ENCODE measurements around the gene AEBP1.

The AEBP1 gene

DNA sequence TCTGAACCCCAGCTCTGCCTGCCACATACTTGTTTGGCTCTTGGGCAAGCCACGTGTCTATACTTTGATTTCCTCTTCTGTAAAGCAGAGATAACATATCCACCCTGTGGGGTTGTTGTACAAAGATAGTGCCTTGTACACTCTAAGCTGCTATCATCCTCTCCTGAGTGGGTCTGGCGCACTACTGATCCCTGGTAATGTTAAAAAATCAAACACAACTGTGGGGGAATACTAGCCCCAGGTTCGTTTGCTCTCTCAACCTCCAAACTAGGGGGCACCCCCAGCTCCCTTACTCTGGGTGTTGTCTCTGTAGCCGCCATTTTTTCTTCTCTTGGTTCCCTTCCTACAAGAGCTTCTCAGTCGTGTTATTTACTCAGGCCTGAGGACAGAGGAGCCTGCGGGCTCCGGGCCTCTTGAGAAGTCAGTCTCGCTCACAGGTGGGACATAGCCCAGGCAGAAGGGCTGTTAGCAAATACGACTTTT lies 22.8 kb upstream of the AEBP1 start:
- TF ChIP-seq, protein P1, sequence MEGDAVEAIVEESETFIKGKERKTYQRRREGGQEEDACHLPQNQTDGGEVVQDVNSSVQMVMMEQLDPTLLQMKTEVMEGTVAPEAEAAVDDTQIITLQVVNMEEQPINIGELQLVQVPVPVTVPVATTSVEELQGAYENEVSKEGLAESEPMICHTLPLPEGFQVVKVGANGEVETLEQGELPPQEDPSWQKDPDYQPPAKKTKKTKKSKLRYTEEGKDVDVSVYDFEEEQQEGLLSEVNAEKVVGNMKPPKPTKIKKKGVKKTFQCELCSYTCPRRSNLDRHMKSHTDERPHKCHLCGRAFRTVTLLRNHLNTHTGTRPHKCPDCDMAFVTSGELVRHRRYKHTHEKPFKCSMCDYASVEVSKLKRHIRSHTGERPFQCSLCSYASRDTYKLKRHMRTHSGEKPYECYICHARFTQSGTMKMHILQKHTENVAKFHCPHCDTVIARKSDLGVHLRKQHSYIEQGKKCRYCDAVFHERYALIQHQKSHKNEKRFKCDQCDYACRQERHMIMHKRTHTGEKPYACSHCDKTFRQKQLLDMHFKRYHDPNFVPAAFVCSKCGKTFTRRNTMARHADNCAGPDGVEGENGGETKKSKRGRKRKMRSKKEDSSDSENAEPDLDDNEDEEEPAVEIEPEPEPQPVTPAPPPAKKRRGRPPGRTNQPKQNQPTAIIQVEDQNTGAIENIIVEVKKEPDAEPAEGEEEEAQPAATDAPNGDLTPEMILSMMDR (IDR thresholded peaks at IDR 0.05; ENCODE audit: low read depth, low read length), result no peak
- no peak for DNase-seq (ENCODE audit: extremely low read depth, low read depth)

- DNase-seq (ENCODE audit: extremely low read depth, low read depth), result peak; percentile 98
- TF ChIP-seq, protein P1 (IDR thresholded peaks at IDR 0.05; ENCODE audit: low read depth, low read length), result no peak
These were observed 21.5 kb upstream of the AEBP1 start for GRCh38 chr7:44082541-44083207.

DNA sequence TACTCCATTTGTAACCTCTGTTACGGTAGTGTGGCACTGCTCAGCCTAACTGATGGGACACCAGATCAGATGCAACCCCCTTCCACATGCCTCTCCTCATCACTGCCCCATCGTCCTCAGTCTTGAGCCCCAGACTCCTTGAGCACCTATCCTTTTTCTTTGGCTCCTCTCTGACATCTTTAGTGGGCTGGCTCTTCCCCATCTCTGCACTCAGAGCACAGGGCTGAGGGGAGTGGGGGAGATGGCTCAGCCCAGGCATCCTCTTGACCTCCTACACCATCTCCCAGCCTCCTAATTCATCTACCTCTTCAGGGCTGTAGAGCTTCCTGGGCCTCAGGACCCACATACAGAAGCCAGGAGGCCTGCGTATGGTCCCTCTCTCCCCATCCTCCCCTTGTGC lies 20.3 kb upstream of the AEBP1 start:
- TF ChIP-seq, protein P1 (IDR thresholded peaks at IDR 0.05; ENCODE audit: low read depth, low read length), result no peak
- no peak for DNase-seq (ENCODE audit: extremely low read depth, low read depth)

DNA sequence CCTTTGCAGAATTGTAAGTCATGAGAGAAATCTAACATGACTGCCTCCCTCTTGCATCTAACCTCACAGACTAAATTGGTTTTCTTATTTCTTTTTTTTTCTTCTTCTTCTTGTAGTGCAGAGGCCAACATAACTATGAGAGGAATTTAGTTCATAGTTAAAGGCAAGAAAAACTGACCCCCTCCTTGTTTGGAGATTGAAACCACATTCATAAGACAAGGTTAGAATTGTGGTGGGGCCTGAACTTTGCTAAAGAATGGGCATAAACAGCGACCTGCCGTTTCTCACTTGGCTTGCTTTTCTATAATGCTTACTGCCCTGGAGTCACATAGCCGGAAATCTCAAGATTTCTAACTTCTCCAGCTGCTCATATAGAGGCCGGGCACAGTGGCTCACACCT lies 19.4 kb upstream of the AEBP1 start:
- DNase-seq (ENCODE audit: extremely low read depth, low read depth), result no peak
- TF ChIP-seq, protein P1 (IDR thresholded peaks at IDR 0.05; ENCODE audit: low read depth, low read length), result no peak

GRCh38 chr7:44085546-44085945 lies 18.6 kb upstream of the AEBP1 start:
- no peak for DNase-seq (ENCODE audit: extremely low read depth, low read depth)
- TF ChIP-seq, protein P1 (IDR thresholded peaks at IDR 0.05; ENCODE audit: low read depth, low read length), result peak; percentile 5; the same call in 1 of the 2 replicates

GRCh38 chr7:44086627-44087026 lies 17.5 kb upstream of the AEBP1 start:
- TF ChIP-seq, protein P1 (IDR thresholded peaks at IDR 0.05; ENCODE audit: low read depth, low read length), result no peak
- no peak for DNase-seq (ENCODE audit: extremely low read depth, low read depth)

- DNase-seq (ENCODE audit: extremely low read depth, low read depth), result peak; percentile 92
- TF ChIP-seq, protein P1 (IDR thresholded peaks at IDR 0.05; ENCODE audit: low read depth, low read length), result no peak
These were observed 16.0 kb upstream of the AEBP1 start for GRCh38 chr7:44087911-44088838.

All from AG09319 (cell line).